Measurements from ENCODE around the gene IGF2R.

GRCh38 chr6:159969204-159969912 lies 476 bp downstream of the IGF2R start:
- TF ChIP-seq CTCF (IDR thresholded peaks at IDR 0.05) (peak in 1 of 6 experiments; percentile 7), POLR2A (IDR thresholded peaks at IDR 0.05) (no peak)

Data from esophagus squamous epithelium (tissue), 4 donors.